ENCODE measurements around the gene MYO5A. TPM values are rescaled to one million over a fixed set of nuclear protein-coding genes. Genes with fewer than 3 reads are reported as not detected.

The MYO5A gene
- polyA plus RNA-seq, 1 donor (not counting 4 experiments of a cell fraction or from before 2014, with no cell fraction given): 53.8 TPM

GRCh38 chr15:52277575-52277974 lies 251.1 kb downstream of the MYO5A start:
- Histone ChIP-seq H3K4me1 (ENCODE audit: control insufficient read depth, extremely low read depth, insufficient read depth, low read length) (peaks cover 2% of the 10 kb centered on the region), H3K9me3 (ENCODE audit: control insufficient read depth, low read depth, low read length) (no peaks in the 10 kb centered on the region), H3K9ac (ENCODE audit: control insufficient read depth, extremely low read depth, insufficient read depth, low read length) (no peak overlapping the region), H3K4me3 (ENCODE audit: control insufficient read depth in 2 of 3, extremely low read depth in 1 of 3, insufficient read depth in 2 of 3, low read depth in 1 of 3, low read length in 3 of 3) (no peak overlapping the region), H3K27me3 (ENCODE audit: control insufficient read depth, extremely low read depth, insufficient read depth, low read length) (no peaks in the 10 kb centered on the region), H3K79me2 (ENCODE audit: control insufficient read depth, insufficient read depth, low read length) (no peaks in the 10 kb centered on the region), H3K4me2 (ENCODE audit: control insufficient read depth, extremely low read depth, insufficient read depth, low read depth, low read length) (no peak overlapping the region), H2AFZ (ENCODE audit: control insufficient read depth, low read length) (no peak overlapping the region), H4K20me1 (ENCODE audit: control insufficient read depth, extremely low read depth, insufficient read depth, low read length) (no peaks in the 10 kb centered on the region), H3K36me3 (ENCODE audit: control insufficient read depth in 2 of 2, extremely low read depth in 1 of 2, insufficient read depth in 2 of 2, low read length in 2 of 2) (no peaks in the 10 kb centered on the region), H3K27ac (ENCODE audit: control insufficient read depth, insufficient read depth, low read length) (no peak overlapping the region), H3K9me1 (ENCODE audit: control insufficient read depth, extremely low read depth, insufficient read depth, low read length) (no peaks in the 10 kb centered on the region)
- TF ChIP-seq EZH2 (IDR thresholded peaks at IDR 0.05; ENCODE audit: low read length): no peak
- TF ChIP-seq CTCF (optimal IDR thresholded peaks at IDR 0.05 in 1 of 3, IDR thresholded peaks at IDR 0.05 in 1 of 3, conservative IDR thresholded peaks at IDR 0.05 in 1 of 3; ENCODE audit: extremely low read depth in 1 of 3, insufficient read depth in 2 of 3, low read length in 3 of 3): no peak
- DNase-seq (ENCODE audit: low read depth, low spot score) (no peak), FAIRE-seq (no peak)
- dilution Hi-C loops (cut with MboI; ENCODE audit: extremely low pct_ligation_motif_present, low sequenced_read_pairs): no loop called here

DNA sequence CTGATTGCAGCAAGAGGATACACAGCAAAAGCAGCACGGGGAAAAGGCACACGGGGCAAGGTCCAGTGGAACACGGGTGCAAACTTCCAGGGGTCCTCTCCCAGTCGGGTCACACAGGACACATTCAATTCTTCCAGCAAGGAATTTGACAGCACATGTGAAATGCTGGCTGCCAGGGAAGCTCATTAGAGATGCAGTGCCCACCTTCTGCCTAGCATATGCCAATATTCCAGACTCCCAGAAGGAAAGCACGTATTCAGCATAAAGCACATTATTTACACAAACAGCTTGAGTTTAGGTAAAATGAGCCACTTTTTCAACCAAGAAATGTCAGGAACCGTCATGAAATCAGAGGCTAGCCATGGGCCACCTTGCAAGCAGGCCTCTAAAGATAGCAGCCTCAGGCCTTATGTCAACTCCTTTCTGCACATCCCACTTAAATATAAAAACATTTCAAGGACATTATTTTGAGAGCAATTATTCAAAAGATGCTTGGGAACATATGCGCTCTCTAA lies 252.4 kb downstream of the MYO5A start:
- Histone ChIP-seq H4K20me1 (ENCODE audit: control insufficient read depth, extremely low read depth, insufficient read depth, low read length) (no peaks in the 10 kb centered on the region), H3K4me1 (ENCODE audit: control insufficient read depth, extremely low read depth, insufficient read depth, low read length) (peaks cover 2% of the 10 kb centered on the region), H3K27ac (ENCODE audit: control insufficient read depth, insufficient read depth, low read length) (no peak overlapping the region), H3K4me3 (ENCODE audit: control insufficient read depth in 2 of 3, extremely low read depth in 1 of 3, insufficient read depth in 2 of 3, low read depth in 1 of 3, low read length in 3 of 3) (no peak overlapping the region), H3K9ac (ENCODE audit: control insufficient read depth, extremely low read depth, insufficient read depth, low read length) (no peak overlapping the region), H3K79me2 (ENCODE audit: control insufficient read depth, insufficient read depth, low read length) (no peaks in the 10 kb centered on the region), H2AFZ (ENCODE audit: control insufficient read depth, low read length) (no peak overlapping the region), H3K27me3 (ENCODE audit: control insufficient read depth, extremely low read depth, insufficient read depth, low read length) (no peaks in the 10 kb centered on the region), H3K36me3 (ENCODE audit: control insufficient read depth in 2 of 2, extremely low read depth in 1 of 2, insufficient read depth in 2 of 2, low read length in 2 of 2) (no peaks in the 10 kb centered on the region), H3K9me3 (ENCODE audit: control insufficient read depth, low read depth, low read length) (no peaks in the 10 kb centered on the region), H3K9me1 (ENCODE audit: control insufficient read depth, extremely low read depth, insufficient read depth, low read length) (no peaks in the 10 kb centered on the region), H3K4me2 (ENCODE audit: control insufficient read depth, extremely low read depth, insufficient read depth, low read depth, low read length) (no peak overlapping the region)
- dilution Hi-C loops (cut with MboI; ENCODE audit: extremely low pct_ligation_motif_present, low sequenced_read_pairs): no loop called here
- TF ChIP-seq CTCF (optimal IDR thresholded peaks at IDR 0.05 in 1 of 3, IDR thresholded peaks at IDR 0.05 in 1 of 3, conservative IDR thresholded peaks at IDR 0.05 in 1 of 3; ENCODE audit: extremely low read depth in 1 of 3, insufficient read depth in 2 of 3, low read length in 3 of 3): no peak
- TF ChIP-seq EZH2 (IDR thresholded peaks at IDR 0.05; ENCODE audit: low read length): no peak
- DNase-seq (ENCODE audit: low read depth, low spot score) (no peak), FAIRE-seq (no peak)
